H1 (cell line): ENCODE data around the gene SSTR5. TPM values are rescaled to one million over a fixed set of nuclear protein-coding genes. Genes with fewer than 3 reads are reported as not detected.

Experiments used
- CHD7 ChIP-seq: fragments of 300-600 bp; sonication (generic); IDR thresholded peaks from 2 replicates; pipeline ENCODE4 v1.7.1; 2012; ENCODE audit warnings: low read length, moderate library complexity, mild to moderate bottlenecking, inconsistent platforms; ENCODE audit not compliant: insufficient replicate concordance
- EGR1 ChIP-seq: IDR thresholded peaks from 2 replicates; pipeline ENCODE4 v1.6.1; 2011; ENCODE audit warnings: low read depth, low read length, borderline replicate concordance
- GTF2F1 ChIP-seq: IDR thresholded peaks from 2 replicates; pipeline ENCODE4 v1.6.1; 2012; ENCODE audit warnings: low read depth, low read length, improper control_type of control experiment, borderline replicate concordance
- KDM1A ChIP-seq: fragments of 200-600, 300-600 bp; sonication (generic); IDR thresholded peaks from 2 replicates; pipeline ENCODE4 v1.7.1; 2016; ENCODE audit warnings: mild to moderate bottlenecking, low read length, borderline replicate concordance
- PHF8 ChIP-seq: fragments of 200-600 bp; sonication (generic); conservative IDR thresholded peaks from 2 replicates; pipeline ENCODE4 v1.7.1; 2012; ENCODE audit warnings: low read depth, mild to moderate bottlenecking, inconsistent platforms, low read length, moderate library complexity
- polyA plus RNA-seq, 7 experiments: library from polyadenylated mRNA; depleted of rRNA in 3 of 7; stranded (reverse) in 5 of 7; unstranded in 2 of 7; fragments of >200 nt in 5 of 7; fragments of 200-250 nt in 2 of 7; gene quantifications; 1 replicate in 5 of 7; 2 replicates in 1 of 7; 4 replicates in 1 of 7; pipeline versions ENCODE4 v1.2.1 to v1.2.3, GENCODE V29; 2011 to 2013; ENCODE audit warnings: missing spikeins in 2 of 7, mixed read lengths in 2 of 7
- total RNA-seq: library from RNA; stranded (reverse); fragmentation: NEBNext Ultra II Directional; extraction: Animal tissue kit (Norgen Biotek cat#: 25700); gene quantifications from 2 replicates; pipeline ENCODE4 v1.2.1, GENCODE V29; 2021

The SSTR5 gene
- total and polyA plus RNA-seq, 2 of the 8 experiments (the other 6 are each of a cell fraction or from before 2014, with no cell fraction given): 0.56 to 0.60 TPM

DNA sequence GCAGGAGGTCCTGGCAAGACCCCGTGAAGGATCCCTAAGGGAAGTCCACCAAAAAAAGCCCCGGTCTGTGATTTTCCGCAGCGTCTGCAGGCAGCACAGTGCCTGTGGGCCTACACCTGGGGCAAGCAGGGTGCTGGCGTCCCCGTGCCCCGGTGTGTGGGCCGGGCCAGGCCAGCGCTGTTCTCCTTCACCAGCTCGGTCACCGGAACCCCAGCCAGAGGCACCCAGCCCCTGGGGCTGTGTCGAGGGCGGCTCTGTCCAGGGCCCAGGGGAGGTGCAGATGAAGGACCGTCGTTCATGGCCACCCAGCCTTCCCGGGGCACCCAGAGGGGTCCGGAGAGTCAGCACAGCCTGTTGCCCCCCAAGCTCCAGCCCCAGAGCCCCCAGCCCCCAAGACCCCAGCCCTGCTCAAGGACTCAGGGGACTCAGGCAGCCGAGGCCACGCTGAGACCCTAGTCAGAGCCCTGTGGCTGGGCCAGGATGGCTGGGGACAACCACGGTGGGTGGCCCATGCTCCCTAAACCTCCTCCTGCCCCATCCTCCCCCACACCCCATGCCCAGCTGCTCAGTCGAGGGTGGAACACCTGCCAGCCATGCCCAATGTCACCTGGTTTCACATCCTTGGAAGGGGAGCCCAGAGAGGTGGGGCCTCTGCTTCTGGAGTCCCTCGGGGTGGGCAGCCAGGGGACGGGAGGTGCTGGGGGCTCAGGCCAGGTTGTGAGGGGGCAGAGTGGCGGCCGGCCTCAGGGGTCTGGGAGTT, 29.2 kb downstream of the SSTR5 start (continued):
- TF ChIP-seq CHD7: no peak
- no peak for TF ChIP-seq GTF2F1
- no peak for TF ChIP-seq PHF8
- no peak for TF ChIP-seq EGR1
- no peak for TF ChIP-seq KDM1A
